HEK293 (cell line): ENCODE data around the gene KCNMA1.

ENCODE experiments used
- CTCF ChIA-PET: fragments of 350-600 bp; formaldehyde crosslinking; extraction: SDS; loops from one replicate; lab custom pipeline; 2021; ENCODE audit warnings: antibody characterized with exemption; lab: Yijun Ruan, JAX
- POLR2A ChIA-PET: fragments of 300-600 bp; formaldehyde crosslinking; extraction: SDS; loops from one replicate; lab custom pipeline; 2020; ENCODE audit warnings: antibody characterized with exemption, inconsistent platforms; lab: Yijun Ruan, JAX
- H3K27ac ChIP-seq: fragments of 200-500 bp; sonication (Bioruptor generic); 2 replicates; pipeline ENCODE4 v1.5.1; 2014; ENCODE audit warnings: low read depth, low read length, control low read depth, inconsistent platforms; ENCODE audit errors: extremely low read depth
- H3K36me3 ChIP-seq, 2 experiments: fragments of 200-500 bp in 1 of 2; sonication (Bioruptor generic) in 1 of 2; 1 replicate in 1 of 2; 2 replicates in 1 of 2; pipeline ENCODE4 v1.5.1; 2014 to 2017; ENCODE audit warnings: inconsistent platforms in 2 of 2, low read length in 2 of 2; ENCODE audit not compliant: control insufficient read depth in 2 of 2, insufficient read depth in 1 of 2
- H3K4me1 ChIP-seq: fragments of 200-500 bp; sonication (Bioruptor generic); 2 replicates; pipeline ENCODE4 v1.5.1; 2014; ENCODE audit warnings: mild to moderate bottlenecking, low read length, inconsistent platforms; ENCODE audit not compliant: control insufficient read depth, insufficient read depth
- H3K4me3 ChIP-seq: 2 replicates; pipeline ENCODE4 v1.5.1; 2011; ENCODE audit warnings: low read depth, mild to moderate bottlenecking, control low read depth, low read length, moderate library complexity
- H3K9me3 ChIP-seq: fragments of 200-500 bp; sonication (Bioruptor generic); 2 replicates; pipeline ENCODE4 v1.5.1; 2014; ENCODE audit warnings: low read depth, low read length, inconsistent platforms; ENCODE audit not compliant: control insufficient read depth, insufficient read depth
- GFI1B ChIP-seq: fragments of 450-650 bp; formaldehyde crosslinking; IDR thresholded peaks from 2 replicates; pipeline ENCODE4 v1.5.1; 2016; ENCODE audit warnings: missing biosample characterization, missing genetic modification characterization
- KLF1 ChIP-seq: fragments of 450-650 bp; formaldehyde crosslinking; IDR thresholded peaks from 2 replicates; pipeline ENCODE4 v1.5.1; 2016; ENCODE audit warnings: missing biosample characterization, missing genetic modification characterization
- MEIS1 ChIP-seq: sonication (generic); formaldehyde crosslinking; IDR thresholded peaks from 2 replicates; pipeline ENCODE4 v1.8.1; 2022; ENCODE audit warnings: missing genetic modification reagents, mild to moderate bottlenecking, borderline replicate concordance
- PRDM1 ChIP-seq: fragments of 450-650 bp; formaldehyde crosslinking; IDR thresholded peaks from 2 replicates; pipeline ENCODE4; 2016; ENCODE audit warnings: missing biosample characterization, missing genetic modification characterization
- PRDM6 ChIP-seq: fragments of 450-650 bp; formaldehyde crosslinking; IDR thresholded peaks from 2 replicates; pipeline ENCODE4 v1.5.1; 2017; ENCODE audit warnings: missing biosample characterization, missing genetic modification characterization
- SALL2 ChIP-seq: fragments of 450-650 bp; formaldehyde crosslinking; IDR thresholded peaks from 2 replicates; pipeline ENCODE4 v1.5.0; 2017; ENCODE audit warnings: missing biosample characterization, mild to moderate bottlenecking, missing genetic modification characterization, borderline replicate concordance
- SP3 ChIP-seq: fragments of 450-650 bp; formaldehyde crosslinking; IDR thresholded peaks from 2 replicates; pipeline ENCODE4 v1.5.1; 2016; ENCODE audit warnings: missing biosample characterization, missing genetic modification characterization
- WT1 ChIP-seq: fragments of 450-650 bp; formaldehyde crosslinking; IDR thresholded peaks from 2 replicates; pipeline ENCODE4 v1.5.1; 2016; ENCODE audit warnings: missing biosample characterization, missing genetic modification characterization
- ZBTB20 ChIP-seq: fragments of 450-650 bp; formaldehyde crosslinking; IDR thresholded peaks from 2 replicates; pipeline ENCODE4 v1.5.1; 2016; ENCODE audit warnings: missing biosample characterization, missing genetic modification characterization
- ZIC2 ChIP-seq: fragments of 450-650 bp; formaldehyde crosslinking; IDR thresholded peaks from 2 replicates; pipeline ENCODE4 v1.5.1; 2016; ENCODE audit warnings: missing biosample characterization, missing genetic modification characterization
- ZNF133 ChIP-seq: fragments of 450-650 bp; formaldehyde crosslinking; IDR thresholded peaks from 2 replicates; pipeline ENCODE4 v1.5.1; 2016; ENCODE audit warnings: missing biosample characterization, missing genetic modification characterization
- ZNF146 ChIP-seq: fragments of 450-650 bp; formaldehyde crosslinking; IDR thresholded peaks from 2 replicates; pipeline ENCODE4 v1.5.1; 2016; ENCODE audit warnings: missing biosample characterization, missing genetic modification characterization
- ZNF184 ChIP-seq: fragments of 450-650 bp; IDR thresholded peaks from 2 replicates; pipeline ENCODE4 v1.5.1; 2018; ENCODE audit warnings: missing biosample characterization, mild to moderate bottlenecking, missing genetic modification characterization
- ZNF223 ChIP-seq: fragments of 450-650 bp; formaldehyde crosslinking; IDR thresholded peaks from 2 replicates; pipeline ENCODE4 v1.5.1; 2016; ENCODE audit warnings: missing biosample characterization, missing genetic modification characterization
- ZNF274 ChIP-seq, 2 experiments: fragments of 200-500 bp in 1 of 2; fragments of 450-650 bp in 1 of 2; sonication (Bioruptor generic) in 1 of 2; formaldehyde crosslinking in 1 of 2; IDR thresholded peaks; 2 replicates each; pipeline versions ENCODE4 v1.5.1 to v1.6.1; 2014 to 2016; ENCODE audit warnings: borderline replicate concordance in 1 of 2, inconsistent platforms in 1 of 2, low read length in 1 of 2, missing biosample characterization in 1 of 2, missing genetic modification characterization in 1 of 2
- ZNF280D ChIP-seq: fragments of 450-650 bp; formaldehyde crosslinking; IDR thresholded peaks from 2 replicates; pipeline ENCODE4 v1.5.1; 2016; ENCODE audit warnings: missing biosample characterization, missing genetic modification characterization
- ZNF324 ChIP-seq: fragments of 450-650 bp; formaldehyde crosslinking; IDR thresholded peaks from 2 replicates; pipeline ENCODE4 v1.5.1; 2016; ENCODE audit warnings: missing biosample characterization, missing genetic modification characterization
- ZNF529 ChIP-seq: fragments of 450-650 bp; formaldehyde crosslinking; IDR thresholded peaks from 2 replicates; pipeline ENCODE4 v1.5.1; 2017; ENCODE audit warnings: missing genetic modification characterization, missing biosample characterization; ENCODE audit not compliant: insufficient replicate concordance
- ZNF548 ChIP-seq: fragments of 450-650 bp; formaldehyde crosslinking; IDR thresholded peaks from 2 replicates; pipeline ENCODE4 v1.5.1; 2016; ENCODE audit warnings: missing biosample characterization, missing genetic modification characterization
- ZNF549 ChIP-seq: fragments of 450-650 bp; IDR thresholded peaks from 2 replicates; pipeline ENCODE4 v1.5.1; 2018; ENCODE audit warnings: missing biosample characterization, missing genetic modification characterization, mild to moderate bottlenecking, inconsistent platforms, moderate library complexity
- ZNF555 ChIP-seq: fragments of 450-650 bp; formaldehyde crosslinking; conservative IDR thresholded peaks from 2 replicates; pipeline ENCODE4 v1.5.1; 2017; ENCODE audit warnings: missing biosample characterization, mild to moderate bottlenecking, missing genetic modification characterization, inconsistent platforms
- ZNF561 ChIP-seq: fragments of 450-650 bp; IDR thresholded peaks from 2 replicates; pipeline ENCODE4 v1.5.1; 2018; ENCODE audit warnings: missing biosample characterization, missing genetic modification characterization, borderline replicate concordance
- ZNF629 ChIP-seq: fragments of 450-650 bp; formaldehyde crosslinking; IDR thresholded peaks from 2 replicates; pipeline ENCODE4 v1.5.1; 2017; ENCODE audit warnings: missing biosample characterization, missing genetic modification characterization
- ZNF670 ChIP-seq: fragments of 450-650 bp; formaldehyde crosslinking; IDR thresholded peaks from 2 replicates; pipeline ENCODE4 v1.5.1; 2016; ENCODE audit warnings: missing biosample characterization, missing genetic modification characterization, low read depth
- ZNF768 ChIP-seq: fragments of 450-650 bp; formaldehyde crosslinking; IDR thresholded peaks from 2 replicates; pipeline ENCODE4 v1.5.1; 2018; ENCODE audit warnings: missing biosample characterization, mild to moderate bottlenecking, missing genetic modification characterization
- ZNF792 ChIP-seq: fragments of 450-650 bp; formaldehyde crosslinking; IDR thresholded peaks from 2 replicates; pipeline ENCODE4 v1.5.1; 2016; ENCODE audit warnings: missing biosample characterization, missing genetic modification characterization

The KCNMA1 gene

DNA sequence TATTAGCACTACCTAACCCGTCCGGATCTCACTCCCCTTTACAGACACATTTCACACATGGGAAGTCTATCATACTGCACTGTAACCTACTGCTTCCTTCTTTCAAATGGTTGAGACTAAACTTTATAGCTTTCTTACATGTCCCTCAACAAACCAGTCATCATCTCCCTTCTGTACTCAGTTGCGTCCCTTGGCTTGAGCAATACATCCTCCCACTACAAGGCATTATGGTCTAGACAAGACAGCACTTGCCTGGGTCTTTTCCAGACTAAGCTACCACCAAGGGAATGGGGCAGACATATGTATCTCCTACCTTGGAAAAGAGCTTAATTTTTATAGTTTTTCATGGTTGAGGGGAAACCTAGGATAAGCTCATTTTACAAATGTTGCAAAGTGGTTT, 575.2 kb downstream of the KCNMA1 start:
- Histone ChIP-seq H3K4me1 (no peaks in the 10 kb centered on the region), H3K4me3 (no peak overlapping the region), H3K9me3 (no peaks in the 10 kb centered on the region), H3K36me3 (no peaks in the 10 kb centered on the region), H3K27ac (no peak overlapping the region)
- POLR2A ChIA-PET: no interaction called here
- CTCF ChIA-PET: no interaction called here
- TF ChIP-seq MEIS1 (CRISPR knock-in tag): no peak
- TF ChIP-seq ZNF555 (tag by site-specific recombination): no peak
- no peak for TF ChIP-seq ZNF549 (tag by site-specific recombination)
- TF ChIP-seq ZNF324 (tag by site-specific recombination): no peak
- TF ChIP-seq ZIC2: no peak
- no peak for TF ChIP-seq WT1 (tag by site-specific recombination)

- no peak overlapping the region for H3K4me3 ChIP-seq
- H3K36me3 ChIP-seq: no peaks in the 10 kb centered on the region
- no peaks in the 10 kb centered on the region for H3K9me3 ChIP-seq
- no peaks in the 10 kb centered on the region for H3K4me1 ChIP-seq
- no peak overlapping the region for H3K27ac ChIP-seq
- ChIA-PET CTCF (interaction anchor here (0.7 kb wide), 1 partner anchor 586 kb away, joined by 3 read pairs; no protein-coding TSS in a partner anchor), POLR2A (no interaction called here)
- TF ChIP-seq SP3 (tag by site-specific recombination) (no peak), ZNF274 (IDR thresholded peaks at IDR 0.05; ENCODE audit: low read length) (no peak), ZNF274 (tag by site-specific recombination; IDR thresholded peaks at IDR 0.05; ENCODE audit: borderline replicate concordance) (no peak), ZBTB20 (no peak), ZNF529 (tag by site-specific recombination) (no peak), ZNF629 (tag by site-specific recombination) (no peak)
Measured at GRCh38 chr10:77060913-77061312, 576.7 kb downstream of the KCNMA1 start.

- TF ChIP-seq ZNF561 (tag by site-specific recombination): no peak
- no peak for TF ChIP-seq ZNF223
- TF ChIP-seq GFI1B: no peak
- TF ChIP-seq ZBTB20: no peak
- TF ChIP-seq PRDM1 (tag by site-specific recombination): no peak
- no peak for TF ChIP-seq KLF1 (tag by site-specific recombination)
- TF ChIP-seq ZNF548: no peak
- TF ChIP-seq ZNF792 (tag by site-specific recombination): no peak
- TF ChIP-seq ZNF184 (tag by site-specific recombination): no peak
- no peak for TF ChIP-seq ZNF670 (tag by site-specific recombination)
- Histone ChIP-seq H3K27ac (no peak overlapping the region), H3K4me1 (no peaks in the 10 kb centered on the region), H3K9me3 (no peaks in the 10 kb centered on the region), H3K36me3 (no peaks in the 10 kb centered on the region), H3K4me3 (no peak overlapping the region)
- POLR2A ChIA-PET: no interaction called here
- CTCF ChIA-PET: no interaction called here
Measured at GRCh38 chr10:77056650-77057049, 581.0 kb downstream of the KCNMA1 start.

DNA sequence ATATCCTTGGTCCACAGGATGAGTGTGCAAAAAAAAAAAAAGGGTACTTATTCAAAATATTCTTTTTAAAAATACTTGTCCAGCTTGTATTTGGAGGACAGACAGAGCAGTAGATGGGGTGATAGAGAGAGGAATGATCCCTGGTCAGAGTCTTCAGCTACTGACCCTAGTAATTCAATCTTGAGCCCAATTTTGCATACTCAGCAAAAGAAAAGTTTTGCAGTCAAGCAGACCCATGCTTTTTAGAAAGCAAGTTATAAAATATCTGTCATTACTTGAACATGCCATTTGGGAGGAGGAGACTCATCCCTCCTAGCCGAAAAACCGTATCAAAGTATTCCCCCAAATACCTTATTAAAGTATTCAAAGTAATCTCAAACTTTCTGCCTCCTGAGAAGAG, 585.0 kb downstream of the KCNMA1 start:
- no peaks in the 10 kb centered on the region for H3K36me3 ChIP-seq
- no peak overlapping the region for H3K4me3 ChIP-seq
- H3K4me1 ChIP-seq: no peaks in the 10 kb centered on the region
- no peak overlapping the region for H3K27ac ChIP-seq
- ChIA-PET CTCF (interaction anchor here (0.6 kb wide), 1 partner anchor 68 kb away, joined by 3 read pairs; no protein-coding TSS in a partner anchor), POLR2A (interaction anchor here (0.7 kb wide), 1 partner anchor 638 kb away, joined by 5 read pairs; no protein-coding TSS in a partner anchor)
- H3K9me3 ChIP-seq: no peaks in the 10 kb centered on the region
- no peak for TF ChIP-seq ZNF768 (tag by site-specific recombination)
- TF ChIP-seq SALL2 (tag by site-specific recombination): no peak
- TF ChIP-seq PRDM6 (tag by site-specific recombination): no peak
- TF ChIP-seq ZNF280D (tag by site-specific recombination): no peak
- no peak for TF ChIP-seq ZNF133 (tag by site-specific recombination)
- TF ChIP-seq ZNF146: no peak
